22Rv1 (cell line): Measurements from ENCODE around the gene CD8B.

Source experiments
- H3K27ac ChIP-seq: fragments of 450-650 bp; 2 replicates; pipeline ENCODE4 v1.5.1; 2017
- ZFX ChIP-seq: fragments of 450-650 bp; IDR thresholded peaks from 2 replicates; pipeline ENCODE4 v1.6.1; 2017; ENCODE audit warnings: antibody characterized with exemption, borderline replicate concordance
- TF ChIP-seq, protein P1 (sequence below): fragments of 450-650 bp; IDR thresholded peaks from 2 replicates; pipeline ENCODE4 v1.5.1; 2017; ENCODE audit warnings: mild to moderate bottlenecking

The CD8B gene

DNA sequence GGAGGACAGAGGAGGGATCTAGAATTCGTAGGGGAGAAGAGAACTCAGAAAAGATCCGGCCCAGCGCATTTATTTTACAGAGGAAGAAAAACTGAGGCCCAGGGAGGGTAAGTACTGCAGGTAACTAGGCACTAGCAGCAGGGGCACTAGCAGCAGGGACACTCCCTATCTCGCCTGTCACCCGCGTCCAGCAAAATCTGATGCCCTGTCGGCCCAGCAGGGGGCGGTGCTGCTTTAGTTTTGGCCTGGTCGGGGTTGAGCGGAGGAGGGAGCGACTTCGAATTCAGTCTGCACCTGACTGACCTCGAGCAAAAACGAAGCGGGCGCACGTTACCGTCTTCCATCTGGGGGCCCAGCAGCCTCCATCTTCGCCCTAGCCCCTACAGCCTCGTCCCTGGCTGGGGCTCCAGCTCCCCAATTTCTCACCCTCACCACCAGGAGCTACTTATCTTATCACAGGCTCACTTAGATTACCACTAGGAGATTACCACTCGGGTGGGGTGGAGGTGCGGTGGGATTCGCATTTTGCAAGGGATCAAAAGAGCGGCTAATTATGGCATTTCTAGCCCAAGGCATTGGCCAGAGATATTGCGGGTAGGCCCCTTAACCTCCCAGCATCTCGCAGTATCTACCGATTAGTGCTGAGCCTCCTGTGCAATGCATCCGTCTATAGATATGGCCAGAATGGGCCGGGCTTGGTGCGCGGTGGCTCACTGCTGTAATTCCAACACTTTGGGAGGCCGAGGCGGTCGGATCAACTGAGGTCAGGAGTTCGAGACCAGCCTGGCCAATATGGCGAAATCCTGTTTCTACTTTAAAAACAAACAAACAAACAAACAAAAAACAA is 53.1 kb downstream of the CD8B start:
- TF ChIP-seq, protein P1, sequence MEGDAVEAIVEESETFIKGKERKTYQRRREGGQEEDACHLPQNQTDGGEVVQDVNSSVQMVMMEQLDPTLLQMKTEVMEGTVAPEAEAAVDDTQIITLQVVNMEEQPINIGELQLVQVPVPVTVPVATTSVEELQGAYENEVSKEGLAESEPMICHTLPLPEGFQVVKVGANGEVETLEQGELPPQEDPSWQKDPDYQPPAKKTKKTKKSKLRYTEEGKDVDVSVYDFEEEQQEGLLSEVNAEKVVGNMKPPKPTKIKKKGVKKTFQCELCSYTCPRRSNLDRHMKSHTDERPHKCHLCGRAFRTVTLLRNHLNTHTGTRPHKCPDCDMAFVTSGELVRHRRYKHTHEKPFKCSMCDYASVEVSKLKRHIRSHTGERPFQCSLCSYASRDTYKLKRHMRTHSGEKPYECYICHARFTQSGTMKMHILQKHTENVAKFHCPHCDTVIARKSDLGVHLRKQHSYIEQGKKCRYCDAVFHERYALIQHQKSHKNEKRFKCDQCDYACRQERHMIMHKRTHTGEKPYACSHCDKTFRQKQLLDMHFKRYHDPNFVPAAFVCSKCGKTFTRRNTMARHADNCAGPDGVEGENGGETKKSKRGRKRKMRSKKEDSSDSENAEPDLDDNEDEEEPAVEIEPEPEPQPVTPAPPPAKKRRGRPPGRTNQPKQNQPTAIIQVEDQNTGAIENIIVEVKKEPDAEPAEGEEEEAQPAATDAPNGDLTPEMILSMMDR: peak; percentile 83
- no peak for TF ChIP-seq ZFX
- H3K27ac ChIP-seq: peak overlapping the region; percentile 40

DNA sequence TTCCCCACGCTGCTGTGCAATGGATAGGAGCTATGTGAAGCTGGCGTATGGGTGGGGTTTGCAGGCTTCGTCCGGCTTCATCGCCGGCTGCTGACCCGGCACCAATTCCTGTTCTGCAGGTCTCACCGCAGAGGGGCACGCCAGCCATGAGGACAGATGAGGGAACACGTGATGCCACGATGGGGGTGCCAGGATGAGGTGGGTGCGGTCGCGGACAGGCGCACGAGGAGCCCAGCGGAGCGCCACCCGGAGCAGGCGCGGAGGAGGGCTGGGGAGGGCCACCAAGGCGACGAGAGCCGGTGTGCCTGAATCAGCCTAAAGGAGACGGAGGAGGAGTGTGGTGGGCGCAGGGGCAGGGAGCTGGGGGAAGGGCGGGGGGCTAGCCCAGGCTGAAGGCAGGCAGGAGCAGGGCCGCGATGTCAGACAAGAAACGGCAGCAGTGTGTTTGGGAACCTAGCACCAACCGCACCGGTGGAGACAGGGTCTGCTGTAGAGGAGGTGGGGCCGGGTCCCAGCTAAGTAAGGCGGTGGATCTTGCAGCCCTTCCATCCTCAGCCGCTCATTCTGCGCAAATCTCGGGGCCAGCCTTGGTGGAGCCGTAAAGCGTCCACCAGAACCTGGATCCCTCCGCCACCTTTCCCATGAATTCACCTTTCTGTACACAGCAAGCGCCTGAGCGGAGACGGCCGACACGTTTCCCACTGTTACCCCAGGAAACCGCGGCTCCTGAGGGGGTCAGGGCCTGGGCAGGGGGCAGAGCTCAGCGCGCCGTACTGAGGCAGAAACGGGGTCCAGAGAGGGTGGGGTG is 54.0 kb downstream of the CD8B start:
- H3K27ac ChIP-seq: peak overlapping the region; percentile 40
- no peak for TF ChIP-seq ZFX
- TF ChIP-seq, protein P1: no peak

DNA sequence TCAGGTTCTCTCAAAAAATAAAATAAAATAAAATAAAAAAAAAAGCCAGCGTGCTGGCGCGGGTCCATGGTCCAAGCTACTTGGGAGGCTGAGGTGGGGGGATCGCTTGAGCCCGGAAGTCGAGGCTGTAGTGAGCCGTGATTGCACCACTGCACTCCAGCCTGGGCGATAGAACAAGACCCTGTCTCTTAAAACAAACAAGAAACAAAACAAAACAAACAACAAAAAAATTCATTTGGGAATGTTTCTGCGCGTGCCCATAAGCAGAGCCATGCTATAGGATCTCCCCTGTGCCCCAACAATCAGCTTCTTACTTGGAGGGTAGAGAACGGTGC is 54.6 kb downstream of the CD8B start:
- peak overlapping the region; percentile 40; the same call in 1 of the 2 replicates for H3K27ac ChIP-seq
- TF ChIP-seq, protein P1: no peak
- TF ChIP-seq ZFX: no peak

DNA sequence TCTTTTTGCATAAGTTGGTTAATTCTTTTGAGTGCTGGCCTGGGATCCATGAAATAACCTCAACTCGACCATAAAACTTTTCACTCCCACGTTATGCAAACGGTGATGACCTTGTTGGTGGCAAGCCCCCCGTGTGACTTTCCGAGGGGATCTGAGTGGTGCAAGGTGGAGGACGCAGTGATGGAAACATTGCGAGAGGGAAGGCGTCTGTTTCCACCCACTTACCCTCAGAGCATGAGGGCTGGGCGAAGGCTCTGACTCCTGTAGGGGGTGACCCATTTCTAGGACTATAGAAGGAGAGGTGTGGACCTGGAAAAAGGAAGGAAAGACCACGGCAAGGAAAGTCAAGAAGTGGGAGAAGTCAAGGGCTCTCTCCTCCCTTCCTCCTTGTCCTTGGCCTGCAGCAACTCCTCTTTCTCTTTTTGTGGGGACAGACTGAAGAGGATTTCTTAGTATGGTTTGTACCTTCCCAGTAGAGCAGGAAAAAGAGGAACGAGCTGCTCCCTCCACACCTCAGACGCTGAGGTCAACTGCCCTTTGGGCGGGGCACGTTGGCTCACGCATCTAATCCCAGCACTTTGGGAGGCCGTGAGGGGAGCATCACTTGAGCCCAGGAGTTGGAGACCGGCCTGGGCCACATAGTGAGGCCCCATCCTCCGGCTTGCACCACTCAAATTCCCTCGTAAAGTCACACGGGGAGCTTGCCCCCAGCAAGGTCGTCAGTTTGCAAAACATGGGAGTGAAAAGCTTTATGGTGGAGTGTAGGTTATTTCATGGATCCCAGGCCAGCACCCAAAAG is 55.4 kb downstream of the CD8B start:
- H3K27ac ChIP-seq: no peak overlapping the region
- TF ChIP-seq ZFX: no peak
- TF ChIP-seq, protein P1: no peak

DNA sequence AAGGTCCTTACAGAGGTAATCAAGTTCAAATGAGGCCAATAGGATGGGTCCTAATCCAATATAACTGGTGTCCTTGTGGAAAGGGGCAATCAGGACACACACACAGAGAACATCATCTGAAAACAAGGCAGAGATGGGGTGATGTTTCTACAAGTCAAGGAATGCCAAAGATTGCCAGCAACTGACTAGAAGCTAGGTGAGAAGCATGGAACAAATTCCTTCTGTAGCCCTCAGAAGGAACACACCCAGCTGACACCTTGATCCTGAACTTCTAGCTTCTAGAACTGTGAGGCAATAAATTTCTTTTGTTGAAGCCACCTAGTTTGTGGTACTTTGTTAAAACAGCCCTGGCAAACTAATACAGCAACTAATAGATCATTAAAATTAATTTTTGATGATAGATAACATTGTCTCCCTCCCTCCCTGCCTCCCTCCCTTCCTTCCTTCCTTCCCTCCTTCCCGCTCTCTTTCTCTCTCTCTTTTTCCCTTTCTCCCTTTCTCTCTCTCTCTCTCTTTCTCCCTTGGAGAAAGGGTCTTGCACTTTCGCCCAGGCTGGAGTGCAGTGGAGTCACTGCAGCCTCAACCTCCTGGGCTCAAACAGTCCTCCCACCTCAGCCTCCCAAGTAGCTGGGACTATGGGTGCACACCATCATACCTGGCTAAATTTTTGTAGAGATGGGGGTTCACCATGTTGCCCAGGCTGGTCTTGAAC is 60.7 kb downstream of the CD8B start:
- no peak overlapping the region for H3K27ac ChIP-seq

DNA sequence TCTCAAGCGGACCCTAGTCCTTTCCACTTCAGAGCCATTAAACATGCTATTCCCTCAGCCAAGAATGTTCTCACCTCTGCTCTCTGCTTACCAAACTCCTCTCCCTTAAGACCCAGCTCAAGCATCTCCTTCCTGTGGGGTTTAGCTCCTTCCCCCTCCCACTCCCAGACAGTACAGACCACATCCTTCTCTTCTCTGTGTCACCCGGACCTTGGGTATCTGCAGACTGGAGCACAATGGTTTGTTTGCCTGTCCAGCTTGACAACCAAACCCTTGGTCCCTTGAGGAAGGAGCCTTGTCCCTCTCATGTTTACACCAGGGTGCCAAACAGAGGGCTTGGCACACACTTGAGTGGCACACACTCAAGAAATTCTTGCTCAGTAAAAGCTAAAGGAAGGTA is 66.8 kb downstream of the CD8B start:
- H3K27ac ChIP-seq: no peak overlapping the region
- TF ChIP-seq ZFX: no peak
- TF ChIP-seq, protein P1: no peak

More for the DNA sequence above, 60.7 kb downstream of the CD8B start:
- TF ChIP-seq, protein P1: no peak
- TF ChIP-seq ZFX: no peak
